T-helper 1 cell treated with Interleukin-12 subunit alpha and Interleukin-12 subunit beta and Interleukin-4 antibody, amounts not matched to agents 30 μg/mL and 1 μg/mL, for 36 hours (primary cell): ENCODE data around the gene LACTBL1.

Experiments used
- H3K27ac Mint-ChIP-seq: one replicate; pipeline ENCODE4 v1.8.0; 2021; ENCODE audit warnings: mild to moderate bottlenecking, mixed read lengths
- H3K27me3 Mint-ChIP-seq: one replicate; pipeline ENCODE4 v1.8.0; 2021; ENCODE audit warnings: low read depth, mixed read lengths
- H3K36me3 Mint-ChIP-seq: one replicate; pipeline ENCODE4 v1.8.0; 2021; ENCODE audit warnings: low read depth, mixed read lengths
- H3K4me1 Mint-ChIP-seq: one replicate; pipeline ENCODE4 v1.8.0; 2021; ENCODE audit warnings: low read depth, mixed read lengths
- H3K4me3 Mint-ChIP-seq: one replicate; pipeline ENCODE4 v1.8.0; 2021; ENCODE audit warnings: mild to moderate bottlenecking, moderate library complexity, mixed read lengths
- H3K9me3 Mint-ChIP-seq: one replicate; pipeline ENCODE4 v1.8.0; 2021; ENCODE audit warnings: mixed read lengths

LACTBL1 gene

DNA sequence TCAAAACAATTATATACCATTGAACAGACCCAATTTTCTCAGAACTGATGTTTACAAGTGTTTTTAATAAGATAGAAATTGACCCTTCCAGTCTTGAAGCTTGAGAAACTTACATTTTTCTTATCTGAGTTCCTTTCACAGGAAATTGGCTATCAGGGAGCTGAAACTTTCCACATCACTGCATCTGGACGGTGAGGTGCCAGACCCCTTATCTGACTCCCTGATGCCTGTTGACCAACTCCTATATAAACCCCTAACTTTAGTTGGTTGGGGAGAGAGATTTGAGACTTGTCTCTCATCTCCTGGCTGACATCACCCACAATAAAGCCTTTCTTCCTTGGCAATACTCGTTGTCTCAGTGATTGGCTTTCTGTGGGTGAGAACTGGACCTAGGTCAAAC is 31.4 kb downstream of the LACTBL1 start:
- Mint-ChIP-seq H3K27me3 (peaks cover 6% of the 10 kb centered on the region), H3K36me3 (no peaks in the 10 kb centered on the region), H3K27ac (no peak overlapping the region), H3K4me3 (no peak overlapping the region), H3K9me3 (peaks cover 16% of the 10 kb centered on the region), H3K4me1 (no peaks in the 10 kb centered on the region)

DNA sequence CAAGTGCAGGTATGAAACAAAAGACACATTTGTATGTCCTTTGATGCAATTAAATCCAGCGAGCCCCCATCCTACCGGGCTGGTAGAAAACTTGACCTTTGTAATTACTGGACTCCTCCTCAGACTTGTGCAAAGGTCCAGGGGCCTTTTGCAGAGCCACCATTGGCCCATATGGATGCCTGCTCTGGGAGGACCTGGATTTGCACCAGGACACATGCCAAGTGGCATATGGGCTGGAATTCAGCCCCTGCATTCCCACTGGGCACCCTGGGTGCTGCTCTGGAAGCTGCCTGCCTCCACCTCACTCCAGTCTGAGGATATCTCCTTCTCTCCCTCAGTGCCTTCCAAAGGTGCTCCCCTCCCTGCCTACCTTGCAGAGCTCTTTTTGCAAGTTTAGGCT is 36.0 kb downstream of the LACTBL1 start:
- Mint-ChIP-seq H3K27me3 (peaks cover 6% of the 10 kb centered on the region), H3K4me3 (no peak overlapping the region), H3K27ac (no peak overlapping the region), H3K4me1 (no peaks in the 10 kb centered on the region), H3K36me3 (no peaks in the 10 kb centered on the region), H3K9me3 (peaks cover 16% of the 10 kb centered on the region)

DNA sequence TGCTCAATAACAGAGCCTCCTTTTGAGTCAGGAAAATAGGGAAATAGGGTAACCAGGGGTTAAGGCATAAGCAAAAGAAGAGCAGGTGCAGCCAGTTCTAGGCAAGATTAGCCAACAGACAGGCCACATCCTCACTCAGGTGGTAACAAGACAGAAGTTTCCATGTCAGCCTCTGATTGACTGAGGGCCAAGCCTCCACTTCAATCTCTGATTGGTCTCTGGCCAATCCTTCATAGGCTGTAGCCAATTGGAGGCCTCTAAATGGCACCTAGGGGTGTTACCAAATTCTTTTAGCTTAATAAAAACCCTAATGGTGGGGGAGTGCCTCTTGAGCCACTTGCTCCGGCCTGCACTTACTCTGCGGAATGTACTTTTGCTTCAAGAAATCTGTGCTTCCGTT is 37.2 kb downstream of the LACTBL1 start:
- no peak overlapping the region for H3K4me3 Mint-ChIP-seq
- peaks cover 7% of the 10 kb centered on the region for H3K9me3 Mint-ChIP-seq
- peaks cover 3% of the 10 kb centered on the region for H3K27me3 Mint-ChIP-seq
- H3K27ac Mint-ChIP-seq: no peak overlapping the region
- H3K4me1 Mint-ChIP-seq: no peaks in the 10 kb centered on the region
- H3K36me3 Mint-ChIP-seq: no peaks in the 10 kb centered on the region

DNA sequence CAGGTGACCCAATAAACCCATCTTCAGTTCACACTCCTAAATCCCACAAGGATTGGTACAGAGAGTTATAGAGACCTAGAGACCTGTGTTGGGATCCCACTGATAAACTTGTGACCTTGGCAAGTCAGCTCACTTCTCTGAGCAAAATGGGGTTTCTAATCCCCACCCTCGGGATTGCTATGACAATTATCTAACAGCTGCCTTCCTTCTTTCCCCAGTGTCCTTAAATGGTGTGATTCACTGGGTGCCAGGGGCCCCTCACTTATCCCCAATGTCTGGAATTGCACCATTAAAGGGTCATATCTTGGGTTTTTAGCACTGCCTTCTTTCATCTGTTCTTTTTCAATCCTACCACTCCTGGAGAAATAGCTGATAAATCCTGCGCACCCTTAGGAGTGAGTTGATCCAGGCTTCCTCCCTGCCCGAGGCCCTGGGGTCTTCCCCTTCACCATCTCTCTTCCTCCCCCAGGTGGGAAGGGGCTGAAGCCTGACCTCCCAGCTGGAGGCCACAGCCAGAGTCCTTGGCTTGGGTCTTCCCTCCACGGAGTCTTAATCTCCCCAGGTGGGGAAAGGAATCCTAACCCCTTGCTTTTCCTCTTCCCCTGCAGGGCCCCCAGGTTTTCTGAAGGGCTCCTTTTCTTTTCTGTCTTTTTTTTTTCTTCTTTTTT is 39.7 kb downstream of the LACTBL1 start:
- Mint-ChIP-seq H3K27me3 (no peaks in the 10 kb centered on the region), H3K9me3 (no peaks in the 10 kb centered on the region), H3K4me1 (no peaks in the 10 kb centered on the region), H3K27ac (no peak overlapping the region), H3K36me3 (no peaks in the 10 kb centered on the region), H3K4me3 (no peak overlapping the region)

DNA sequence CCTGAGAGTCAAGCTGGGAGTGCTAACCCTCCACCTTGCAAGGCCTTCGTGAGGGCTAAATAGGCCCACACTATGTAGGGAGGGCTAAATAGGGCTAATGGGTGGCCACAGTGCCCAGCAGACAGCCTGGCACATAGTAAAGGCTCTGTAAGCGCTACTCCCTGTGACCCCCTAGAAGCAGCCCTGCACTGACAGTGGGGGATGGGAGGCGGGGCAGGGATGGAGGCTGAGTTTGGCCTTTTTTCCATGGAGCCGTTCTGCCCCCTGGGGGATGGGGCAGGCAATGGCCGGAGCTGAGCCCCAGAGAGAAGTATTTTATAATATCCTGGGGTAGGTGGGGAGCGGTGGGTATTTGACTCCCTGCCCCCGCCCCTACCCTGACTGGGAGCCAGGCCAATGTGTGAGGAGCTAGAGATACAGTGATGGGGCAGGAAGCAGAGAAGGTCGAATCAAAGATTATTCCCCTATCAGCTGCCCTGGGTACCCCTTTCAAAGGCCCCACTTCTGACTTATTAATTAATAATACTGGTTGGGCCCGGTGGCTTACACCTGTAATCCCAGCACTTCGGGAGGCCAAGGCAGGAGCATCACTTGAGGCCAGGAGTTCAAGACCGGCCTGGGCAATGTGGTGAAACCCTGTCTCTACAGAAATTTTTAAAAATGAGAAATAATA is 42.3 kb downstream of the LACTBL1 start:
- Mint-ChIP-seq H3K4me3 (no peak overlapping the region), H3K9me3 (no peaks in the 10 kb centered on the region), H3K36me3 (no peaks in the 10 kb centered on the region), H3K27me3 (no peaks in the 10 kb centered on the region), H3K4me1 (no peaks in the 10 kb centered on the region), H3K27ac (no peak overlapping the region)

DNA sequence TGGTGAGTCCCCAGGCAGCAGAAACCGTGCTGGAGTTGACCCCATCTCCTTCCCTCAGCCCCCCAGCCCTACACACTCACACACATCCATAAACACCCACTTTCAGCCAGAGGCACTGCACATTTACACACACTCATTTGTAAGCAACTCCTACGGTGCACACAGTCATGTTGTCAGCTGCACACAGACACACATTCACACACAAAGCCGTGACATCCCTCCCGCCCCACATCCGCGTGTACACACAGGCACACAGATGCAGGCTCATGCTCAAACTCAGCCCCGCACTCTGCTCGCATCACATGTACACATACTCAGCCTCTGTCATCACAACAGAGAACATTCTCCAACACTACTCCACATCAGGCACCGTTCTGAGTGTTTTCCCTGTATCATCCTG is 47.6 kb downstream of the LACTBL1 start:
- H3K27ac Mint-ChIP-seq: no peak overlapping the region
- no peaks in the 10 kb centered on the region for H3K9me3 Mint-ChIP-seq
- no peak overlapping the region for H3K4me3 Mint-ChIP-seq
- no peaks in the 10 kb centered on the region for H3K4me1 Mint-ChIP-seq
- no peaks in the 10 kb centered on the region for H3K36me3 Mint-ChIP-seq
- no peaks in the 10 kb centered on the region for H3K27me3 Mint-ChIP-seq

DNA sequence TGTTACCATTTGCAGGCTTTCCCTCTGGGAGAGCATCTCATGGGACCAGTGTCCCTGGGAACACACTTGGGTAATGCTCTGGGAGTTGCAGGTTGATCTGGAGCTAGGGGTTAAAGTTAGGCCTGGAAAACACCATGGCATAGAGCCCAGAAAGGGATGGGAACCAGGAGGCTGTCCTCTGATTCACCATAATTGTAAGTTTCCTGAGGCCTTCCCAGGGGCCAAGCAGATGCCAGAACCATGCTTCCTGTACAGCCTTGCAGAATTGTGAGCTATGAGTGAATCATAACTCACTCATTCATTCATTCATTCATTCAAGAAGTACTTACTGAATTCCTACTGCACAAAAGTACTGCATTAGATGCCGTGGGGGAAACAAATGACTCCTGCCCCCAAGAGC is 50.0 kb downstream of the LACTBL1 start:
- Mint-ChIP-seq H3K27ac (no peak overlapping the region), H3K4me1 (no peaks in the 10 kb centered on the region), H3K4me3 (no peak overlapping the region), H3K27me3 (no peaks in the 10 kb centered on the region), H3K9me3 (no peaks in the 10 kb centered on the region), H3K36me3 (no peaks in the 10 kb centered on the region)

DNA sequence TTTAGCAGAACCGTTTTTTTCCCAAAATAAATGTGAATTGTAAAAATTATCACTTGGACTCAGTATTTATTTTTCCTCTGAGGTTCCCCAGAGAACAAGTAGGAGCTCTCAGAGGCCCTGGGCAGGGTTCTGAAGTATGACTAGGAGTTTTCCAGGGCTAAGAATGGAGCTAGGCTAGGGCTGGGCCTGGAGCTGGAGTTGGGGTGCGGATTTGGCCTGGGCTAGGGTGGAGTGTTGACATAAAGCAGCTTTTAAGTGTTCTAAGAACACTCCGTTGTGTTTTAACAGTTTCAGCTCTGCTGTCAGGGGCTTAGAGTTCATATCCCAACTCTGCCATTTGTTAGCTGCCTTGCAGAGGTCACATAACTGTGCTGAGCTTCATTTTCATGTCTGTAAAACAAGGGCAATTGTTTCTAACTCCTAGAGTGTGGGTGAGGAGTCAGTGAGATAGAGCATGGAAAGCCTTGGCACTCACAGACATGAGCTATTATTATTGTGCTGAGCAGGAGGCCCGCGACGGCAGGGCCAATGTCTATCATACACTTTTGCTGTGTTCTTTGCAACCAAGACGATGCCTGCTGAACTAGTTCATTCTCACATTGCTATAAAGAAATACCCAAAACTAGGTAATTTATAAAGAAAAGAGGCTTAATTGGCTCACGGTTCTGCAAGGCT is 51.1 kb downstream of the LACTBL1 start:
- no peaks in the 10 kb centered on the region for H3K36me3 Mint-ChIP-seq
- H3K27me3 Mint-ChIP-seq: no peaks in the 10 kb centered on the region
- no peak overlapping the region for H3K4me3 Mint-ChIP-seq
- H3K27ac Mint-ChIP-seq: no peak overlapping the region
- H3K4me1 Mint-ChIP-seq: no peaks in the 10 kb centered on the region
- H3K9me3 Mint-ChIP-seq: no peaks in the 10 kb centered on the region

DNA sequence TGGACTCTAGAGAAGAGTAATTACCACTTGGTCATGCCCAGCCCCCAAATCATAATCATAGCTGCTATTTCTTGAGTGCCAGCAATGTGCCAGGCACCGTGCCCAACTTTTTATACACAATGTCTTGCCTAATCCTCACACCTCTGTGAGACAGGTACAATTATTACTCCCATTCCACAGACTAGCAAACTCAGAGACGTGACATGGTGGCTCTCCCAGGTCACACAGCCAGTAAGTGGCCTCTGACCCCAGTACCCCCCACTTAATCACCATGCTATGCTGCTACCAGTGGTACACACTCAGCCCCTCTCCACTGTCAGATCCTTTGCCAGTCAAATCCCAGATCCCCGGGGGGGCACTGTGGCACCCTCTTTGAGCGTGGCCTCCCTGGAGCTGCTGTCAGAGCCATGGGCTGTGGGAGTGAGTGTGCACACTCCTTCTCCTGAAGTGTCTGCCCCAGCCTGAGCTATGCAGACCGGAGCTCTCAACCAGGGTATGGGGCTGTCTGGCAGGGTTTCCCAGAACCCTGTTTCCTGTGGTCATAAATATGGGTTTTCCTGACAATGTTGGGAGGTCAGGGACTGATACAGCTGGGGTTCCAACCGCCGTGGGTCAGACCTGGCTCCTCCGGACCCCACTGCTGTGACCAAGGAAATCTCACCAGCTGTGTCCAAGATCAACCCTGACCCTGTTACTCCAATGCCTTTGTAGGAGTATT is 51.8 kb downstream of the LACTBL1 start:
- H3K4me1 Mint-ChIP-seq: no peaks in the 10 kb centered on the region
- no peak overlapping the region for H3K4me3 Mint-ChIP-seq
- no peaks in the 10 kb centered on the region for H3K9me3 Mint-ChIP-seq
- H3K27ac Mint-ChIP-seq: no peak overlapping the region
- H3K36me3 Mint-ChIP-seq: no peaks in the 10 kb centered on the region
- no peaks in the 10 kb centered on the region for H3K27me3 Mint-ChIP-seq

DNA sequence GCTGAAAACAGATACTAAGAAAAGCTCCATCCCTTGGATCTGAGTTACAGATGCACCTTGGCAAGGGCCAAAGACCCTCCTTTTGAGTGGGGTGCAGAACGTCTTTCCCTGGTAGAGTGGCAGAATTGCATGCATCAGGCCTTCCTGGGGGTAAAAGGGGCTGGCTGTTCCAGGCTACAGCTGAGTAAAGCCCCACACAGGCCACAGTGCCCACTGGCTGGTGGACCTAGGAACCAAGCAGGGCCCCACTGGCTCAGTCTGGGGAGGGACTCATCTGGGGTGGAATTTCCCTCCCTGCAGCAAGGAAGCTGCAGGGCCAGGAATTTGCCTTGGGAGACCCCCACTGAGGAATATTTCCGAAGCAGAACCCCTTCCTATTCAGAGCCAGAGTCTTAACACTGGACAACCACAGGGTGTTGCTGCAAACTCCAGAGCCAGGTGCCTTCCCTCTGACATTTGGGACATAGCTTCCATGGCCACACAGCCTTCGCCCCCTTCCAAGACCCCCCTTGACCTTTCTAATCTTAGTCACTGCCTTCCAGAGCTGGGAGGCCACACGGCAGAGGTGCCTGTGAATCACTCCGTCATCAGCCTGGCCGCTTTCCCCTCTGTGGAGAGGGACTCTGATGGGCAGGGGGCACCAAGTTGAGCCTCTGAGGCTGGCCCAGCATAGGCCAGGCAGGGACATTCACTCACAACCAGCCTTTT is 52.5 kb downstream of the LACTBL1 start:
- H3K4me1 Mint-ChIP-seq: no peaks in the 10 kb centered on the region
- no peaks in the 10 kb centered on the region for H3K9me3 Mint-ChIP-seq
- H3K27ac Mint-ChIP-seq: no peak overlapping the region
- H3K4me3 Mint-ChIP-seq: no peak overlapping the region
- H3K36me3 Mint-ChIP-seq: no peaks in the 10 kb centered on the region
- no peaks in the 10 kb centered on the region for H3K27me3 Mint-ChIP-seq

DNA sequence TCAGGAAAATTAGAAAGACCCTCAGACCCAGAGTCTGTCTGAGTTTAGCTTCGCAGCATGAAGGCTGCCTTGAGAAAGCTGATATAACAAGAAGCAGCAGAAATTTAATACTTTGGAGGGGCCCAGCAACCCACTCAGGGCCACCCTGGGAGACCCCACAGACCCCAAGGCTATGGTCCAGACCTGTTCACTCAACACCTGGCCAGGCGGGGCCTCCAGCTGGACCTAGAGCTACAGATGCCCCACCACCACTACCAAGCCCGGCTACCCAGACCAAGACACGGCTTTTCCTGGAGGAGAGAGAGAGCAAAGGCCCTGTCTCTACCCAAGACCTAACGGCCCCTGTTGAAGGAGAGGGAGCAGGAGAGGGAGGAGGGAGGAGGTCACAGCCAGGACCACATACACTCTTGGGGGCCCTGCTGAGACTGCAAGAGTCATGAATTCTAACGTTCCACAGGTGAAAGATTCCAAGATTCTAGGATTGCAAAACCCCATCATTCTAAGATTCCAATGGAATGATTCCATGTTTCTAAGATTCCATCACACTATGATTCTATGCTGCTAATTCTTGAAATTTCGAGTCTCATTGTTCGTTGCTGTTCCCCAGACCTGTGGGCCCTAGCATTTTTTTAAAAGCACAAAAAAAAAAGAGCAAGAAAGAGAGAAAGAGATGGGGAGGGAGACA is 53.2 kb downstream of the LACTBL1 start:
- no peaks in the 10 kb centered on the region for H3K9me3 Mint-ChIP-seq
- H3K27me3 Mint-ChIP-seq: no peaks in the 10 kb centered on the region
- no peak overlapping the region for H3K27ac Mint-ChIP-seq
- no peak overlapping the region for H3K4me3 Mint-ChIP-seq
- no peaks in the 10 kb centered on the region for H3K4me1 Mint-ChIP-seq
- H3K36me3 Mint-ChIP-seq: no peaks in the 10 kb centered on the region

DNA sequence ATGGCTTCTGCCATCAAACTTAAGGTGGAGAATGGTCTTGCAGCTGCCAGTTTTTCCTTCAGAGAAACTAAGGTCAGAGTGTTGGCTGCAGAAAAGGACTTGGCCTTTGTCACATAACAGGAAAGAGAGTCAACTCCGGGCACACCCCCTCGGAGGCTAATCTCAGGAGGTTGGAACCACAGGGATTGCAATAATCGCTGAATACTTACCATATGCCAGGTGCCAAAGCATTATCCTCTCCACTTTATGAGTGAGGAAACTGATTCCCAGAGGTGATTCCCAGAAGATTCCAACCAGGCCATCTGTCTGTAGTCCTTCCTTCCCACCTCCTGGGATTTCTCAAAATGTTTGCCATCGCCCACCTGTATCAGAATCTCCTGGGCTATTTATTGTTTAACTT is 54.0 kb downstream of the LACTBL1 start:
- Mint-ChIP-seq H3K27me3 (no peaks in the 10 kb centered on the region), H3K27ac (no peak overlapping the region), H3K9me3 (no peaks in the 10 kb centered on the region), H3K4me1 (no peaks in the 10 kb centered on the region), H3K4me3 (no peak overlapping the region), H3K36me3 (no peaks in the 10 kb centered on the region)

DNA sequence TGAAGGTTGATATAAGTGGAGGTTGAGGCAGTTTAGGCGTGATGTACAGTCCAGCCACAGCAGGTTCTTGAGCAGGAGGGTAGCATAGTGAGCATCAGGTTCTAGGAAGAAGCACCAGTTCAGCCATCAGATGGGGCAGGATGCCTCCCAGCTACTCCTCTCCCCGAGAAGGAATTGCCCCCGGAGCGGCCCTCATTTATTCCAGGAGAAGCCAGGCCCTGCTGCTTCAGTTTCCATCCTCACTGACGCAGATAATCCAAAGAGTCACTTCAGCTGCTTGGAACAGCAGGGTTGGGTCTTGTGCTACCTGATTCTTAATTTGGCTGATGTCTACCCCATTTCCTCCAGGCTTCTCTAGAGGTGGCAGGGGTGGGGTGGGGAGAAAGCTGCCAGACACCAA is 54.7 kb downstream of the LACTBL1 start:
- H3K27ac Mint-ChIP-seq: no peak overlapping the region
- H3K27me3 Mint-ChIP-seq: no peaks in the 10 kb centered on the region
- no peaks in the 10 kb centered on the region for H3K9me3 Mint-ChIP-seq
- H3K4me3 Mint-ChIP-seq: no peak overlapping the region
- no peaks in the 10 kb centered on the region for H3K4me1 Mint-ChIP-seq
- no peaks in the 10 kb centered on the region for H3K36me3 Mint-ChIP-seq

DNA sequence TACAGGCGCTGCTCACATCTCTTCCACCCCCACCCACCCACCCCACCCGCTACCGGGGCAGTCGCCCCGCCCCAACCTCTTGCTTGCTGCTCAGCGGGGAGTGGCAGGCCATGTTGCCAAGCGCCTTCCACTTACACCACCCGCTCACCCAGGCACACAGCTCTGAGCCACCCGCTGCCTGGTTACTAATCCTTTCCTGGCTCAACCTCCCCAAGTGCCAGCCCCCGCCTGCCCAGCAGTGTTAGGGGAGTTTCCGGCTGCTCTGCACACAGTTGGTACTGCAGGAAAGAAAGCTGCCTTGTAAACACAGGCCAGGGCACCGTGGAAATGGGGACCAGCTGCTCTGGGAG is 56.2 kb downstream of the LACTBL1 start:
- no peaks in the 10 kb centered on the region for H3K9me3 Mint-ChIP-seq
- no peaks in the 10 kb centered on the region for H3K4me1 Mint-ChIP-seq
- H3K27me3 Mint-ChIP-seq: no peaks in the 10 kb centered on the region
- no peak overlapping the region for H3K27ac Mint-ChIP-seq
- no peaks in the 10 kb centered on the region for H3K36me3 Mint-ChIP-seq
- H3K4me3 Mint-ChIP-seq: no peak overlapping the region
